Hepatocyte (in vitro differentiated cells): ENCODE measurements around the gene MSL3. TPM values are rescaled to one million over a fixed set of nuclear protein-coding genes. Genes with fewer than 3 reads are reported as not detected.

Experiments
- DNase-seq: peaks from one replicate; pipeline ENCODE4 v3.0.0-alpha.2; 2016; ENCODE audit warnings: low spot score
- H2AFZ ChIP-seq: fragments of 200-600 bp; sonication (generic); 2 replicates; pipeline ENCODE4 v1.6.0; 2016; ENCODE audit warnings: antibody characterized with exemption, mild to moderate bottlenecking
- H3K27ac ChIP-seq: fragments of 200-600 bp; sonication (generic); 2 replicates; pipeline ENCODE4 v1.5.1; 2016; ENCODE audit warnings: mild to moderate bottlenecking
- H3K27me3 ChIP-seq: fragments of 200-600 bp; sonication (generic); 2 replicates; pipeline ENCODE4 v1.6.1; 2016
- H3K36me3 ChIP-seq: fragments of 200-600 bp; sonication (generic); replicated peaks from 2 replicates; pipeline ENCODE4 v1.5.1; 2016; ENCODE audit warnings: low read depth; ENCODE audit not compliant: insufficient read depth
- H3K4me1 ChIP-seq: fragments of 200-600 bp; sonication (generic); 2 replicates; pipeline ENCODE4 v1.5.1; 2016; ENCODE audit warnings: mild to moderate bottlenecking, moderate library complexity; ENCODE audit not compliant: insufficient read depth
- H3K4me2 ChIP-seq: fragments of 200-600 bp; sonication (generic); 2 replicates; pipeline ENCODE4 v1.6.0; 2016
- H3K4me3 ChIP-seq: fragments of 200-600 bp; sonication (generic); 2 replicates; pipeline ENCODE4 v1.5.1; 2016; ENCODE audit warnings: mild to moderate bottlenecking
- H3K79me2 ChIP-seq: fragments of 200-600 bp; sonication (generic); 2 replicates; pipeline ENCODE4 v1.6.0; 2017; ENCODE audit warnings: mild to moderate bottlenecking
- H3K9me2 ChIP-seq: fragments of 200-600 bp; sonication (generic); replicated peaks from 2 replicates; pipeline ENCODE4 v1.6.0; 2017; ENCODE audit warnings: mild to moderate bottlenecking; ENCODE audit not compliant: insufficient read depth
- H3K9me3 ChIP-seq: fragments of 200-600 bp; sonication (generic); 2 replicates; pipeline ENCODE4 v1.5.1; 2016; ENCODE audit warnings: low read depth, mild to moderate bottlenecking
- H4K20me1 ChIP-seq: fragments of 200-600 bp; sonication (generic); 2 replicates; pipeline ENCODE4 v1.6.0; 2016; ENCODE audit warnings: mild to moderate bottlenecking; ENCODE audit not compliant: insufficient read depth, poor library complexity, severe bottlenecking
- CTCF ChIP-seq: fragments of 200-600 bp; sonication (generic); IDR thresholded peaks from 2 replicates; pipeline ENCODE4 v1.5.1; 2016; ENCODE audit warnings: antibody characterized with exemption, mild to moderate bottlenecking; ENCODE audit not compliant: poor library complexity
- EZH2 ChIP-seq: fragments of 200-600 bp; sonication (generic); IDR thresholded peaks from 2 replicates; pipeline ENCODE4 v1.6.1; 2016; ENCODE audit warnings: antibody characterized with exemption, mild to moderate bottlenecking, borderline replicate concordance
- EZH2phosphoT487 ChIP-seq: fragments of 200-600 bp; sonication (generic); IDR thresholded peaks from one replicate; pipeline ENCODE4 v1.6.1; 2018; ENCODE audit warnings: antibody characterized with exemption, mild to moderate bottlenecking, low read depth, moderate library complexity; ENCODE audit not compliant: unreplicated experiment, severe bottlenecking
- WGBS: methylation state at CpG from one replicate; pipeline ENCODE4 v1.1.6; 2016; ENCODE audit warnings: low lambda C conversion rate; ENCODE audit errors: missing lambda C conversion rate; 5-methylcytosine and 5-hydroxymethylcytosine counted together
- polyA plus RNA-seq: library from polyadenylated mRNA; unstranded; fragments of >200 nt; fragmentation: Nextera tagmentation; extraction: Ambion mirVana; gene quantifications from 2 replicates; pipeline ENCODE4 v1.2.1, GENCODE V29; 2016
- total RNA-seq: library from RNA; depleted of rRNA; stranded (reverse); fragments of >200 nt; gene quantifications from 2 replicates; pipeline ENCODE4 v1.2.3, GENCODE V29; 2014

Gene MSL3
- total and polyA plus RNA-seq, 2 experiments from 2014 or later = 13.3 to 17.8 TPM

- WGBS = 72% methylated on average over 1 of the region's 1 CpG
- H3K27me3 ChIP-seq = no peaks in the 10 kb centered on the region
- no peaks in the 10 kb centered on the region for H3K79me2 ChIP-seq
- H4K20me1 ChIP-seq = no peaks in the 10 kb centered on the region
- H3K9me3 ChIP-seq = no peaks in the 10 kb centered on the region
- no peak overlapping the region for H3K27ac ChIP-seq
- H3K4me3 ChIP-seq = no peak overlapping the region
- H2AFZ ChIP-seq = no peak overlapping the region
- H3K4me2 ChIP-seq = no peak overlapping the region
- no peaks in the 10 kb centered on the region for H3K36me3 ChIP-seq
- TF ChIP-seq EZH2 = no peak
- TF ChIP-seq EZH2phosphoT487 = no peak
- TF ChIP-seq CTCF = no peak
- no peak for DNase-seq
- H3K4me1 ChIP-seq = no peaks in the 10 kb centered on the region
- H3K9me2 ChIP-seq = no peaks in the 10 kb centered on the region
These were observed 31.8 kb downstream of the MSL3 start for GRCh38 chrX:11789809-11790208.

- Histone ChIP-seq H3K36me3 (no peaks in the 10 kb centered on the region), H3K4me3 (no peak overlapping the region), H3K9me3 (no peaks in the 10 kb centered on the region), H4K20me1 (no peaks in the 10 kb centered on the region), H3K27me3 (no peaks in the 10 kb centered on the region), H2AFZ (no peak overlapping the region), H3K4me1 (no peaks in the 10 kb centered on the region), H3K27ac (no peak overlapping the region), H3K4me2 (no peak overlapping the region), H3K9me2 (no peaks in the 10 kb centered on the region), H3K79me2 (no peaks in the 10 kb centered on the region)
- DNase-seq = no peak
- TF ChIP-seq EZH2 = no peak
These were observed 33.1 kb downstream of the MSL3 start for GRCh38 chrX:11791090-11791489.

- TF ChIP-seq EZH2phosphoT487 = no peak
- TF ChIP-seq CTCF = no peak
- TF ChIP-seq EZH2 = no peak
- Histone ChIP-seq H3K4me2 (no peak overlapping the region), H4K20me1 (no peaks in the 10 kb centered on the region), H3K9me2 (no peaks in the 10 kb centered on the region), H3K27me3 (no peaks in the 10 kb centered on the region), H3K79me2 (no peaks in the 10 kb centered on the region), H3K36me3 (no peaks in the 10 kb centered on the region), H3K27ac (no peak overlapping the region), H3K4me3 (no peak overlapping the region), H2AFZ (no peak overlapping the region), H3K9me3 (no peaks in the 10 kb centered on the region), H3K4me1 (no peaks in the 10 kb centered on the region)
- 43% methylated on average over 1 of the region's 1 CpG for WGBS
- no peak for DNase-seq
These were observed 33.5 kb downstream of the MSL3 start for GRCh38 chrX:11791537-11791936.

GRCh38 chrX:11792461-11793421 is 34.7 kb downstream of the MSL3 start:
- Histone ChIP-seq H3K79me2 (no peaks in the 10 kb centered on the region), H3K27me3 (no peaks in the 10 kb centered on the region), H3K27ac (no peak overlapping the region), H4K20me1 (no peaks in the 10 kb centered on the region), H2AFZ (no peak overlapping the region), H3K9me2 (no peaks in the 10 kb centered on the region), H3K9me3 (no peaks in the 10 kb centered on the region), H3K36me3 (no peaks in the 10 kb centered on the region), H3K4me2 (no peak overlapping the region), H3K4me3 (no peak overlapping the region), H3K4me1 (no peaks in the 10 kb centered on the region)
- no peak for DNase-seq
- no peak for TF ChIP-seq CTCF
- no peak for TF ChIP-seq EZH2phosphoT487
- no peak for TF ChIP-seq EZH2
- WGBS = 64% methylated on average over 8 of the region's 8 CpGs
